Right cardiac atrium (tissue), 5 donors: ENCODE measurements around the gene C18orf63. TPM values are rescaled to one million over a fixed set of nuclear protein-coding genes. Genes with fewer than 3 reads are reported as not detected.
"Not testable (repeated sequence)": the region's sequence is repeated elsewhere in the genome, so short reads cannot be mapped to it uniquely, and the experiment has no call there.

Experiments used
- ATAC-seq, 2 donors: fragments of 200-7000 bp; cut with Tn5 transposase; one replicate each; pipeline versions ENCODE4 v1.8.0 to v1.9.1; 2020; ENCODE audit warnings: moderate library complexity in 2 of 2, mild to moderate bottlenecking in 1 of 2
- DNase-seq, 3 donors: peaks; one replicate each; pipeline ENCODE4 v3.0.0-alpha.2; 2020
- H3K27ac ChIP-seq: one replicate; pipeline ENCODE4 v1.5.1; 2013; ENCODE audit warnings: mild to moderate bottlenecking, low read length, control low read depth, moderate library complexity
- H3K27me3 ChIP-seq: one replicate; pipeline ENCODE4 v1.6.1; 2013; ENCODE audit not compliant: control insufficient read depth, insufficient read depth
- H3K4me1 ChIP-seq: one replicate; pipeline ENCODE4 v1.6.1; 2013; ENCODE audit warnings: low read length; ENCODE audit not compliant: control insufficient read depth, insufficient read depth
- H3K4me3 ChIP-seq: one replicate; pipeline ENCODE4 v1.5.1; 2013; ENCODE audit warnings: low read length, control low read depth
- H3K9me3 ChIP-seq: one replicate; pipeline ENCODE4 v1.6.1; 2013; ENCODE audit warnings: low read length; ENCODE audit not compliant: control insufficient read depth
- WGBS: extraction: QIAGEN DNeasy Blood & Tissue Kit; methylation state at CpG from one replicate; pipeline ENCODE4 v1.1.7; 2013; 5-methylcytosine and 5-hydroxymethylcytosine counted together
- intact Hi-C, 4 donors: fragments of 100-400 bp; cut with DNase I; formaldehyde crosslinking; loops; one replicate each; pipeline versions ENCODE4 v1.11.0 to v1.14.0; 2022 to 2023
- polyA plus RNA-seq: library from polyadenylated mRNA; stranded (reverse); fragments of 200-250 nt; gene quantifications from one replicate; pipeline ENCODE4 v1.2.3, GENCODE V29; 2013
- total RNA-seq, 4 donors: library from RNA; stranded (reverse); fragmentation: NEBNext Ultra II Directional; extraction: Animal tissue kit (Norgen Biotek cat#: 25700); gene quantifications; one replicate each; pipeline ENCODE4 v1.2.1, GENCODE V29; 2021
- donor health status: healthy with polysubstance abuse.
- donor health status: DM: no; HTN: yes; CAD: no.
- donor health status: DM: no; HTN: no; CAD: no.
- donor health status: DM: no; HTN: yes; CAD: no; lungs with severe emphysema.
- donor health status: DM: yes; HTN: yes; CAD: no.

Gene C18orf63
- total and polyA plus RNA-seq, 5 donors: not detected

DNA sequence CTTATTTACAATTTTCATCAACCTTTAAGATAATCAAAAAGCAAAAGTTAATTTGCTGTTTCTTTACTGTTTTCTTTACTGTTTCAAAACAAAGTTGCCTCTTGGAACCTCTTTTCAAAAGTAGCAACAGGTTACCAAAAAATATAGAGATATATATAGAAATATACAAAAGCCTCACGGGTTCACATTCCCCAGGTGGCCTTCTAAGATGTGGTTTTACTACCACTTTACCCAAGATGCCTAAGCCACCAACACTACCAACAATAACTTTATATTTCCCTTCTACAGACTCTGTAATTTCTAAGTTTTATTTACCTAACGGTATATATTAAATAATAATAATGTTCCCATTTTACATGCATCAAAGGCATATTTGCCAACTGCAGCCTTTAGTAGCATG is 28.8 kb upstream of the C18orf63 start:
- no peaks in the 10 kb centered on the region for H3K27me3 ChIP-seq
- 96% methylated on average over 2 of the region's 2 CpGs for WGBS
- no peaks in the 10 kb centered on the region for H3K9me3 ChIP-seq
- no peak overlapping the region for H3K27ac ChIP-seq
- no peak for DNase-seq
- intact Hi-C loops: no loop called here
- H3K4me3 ChIP-seq: no peak overlapping the region
- ATAC-seq: no peak
- peaks cover 11% of the 10 kb centered on the region for H3K4me1 ChIP-seq

DNA sequence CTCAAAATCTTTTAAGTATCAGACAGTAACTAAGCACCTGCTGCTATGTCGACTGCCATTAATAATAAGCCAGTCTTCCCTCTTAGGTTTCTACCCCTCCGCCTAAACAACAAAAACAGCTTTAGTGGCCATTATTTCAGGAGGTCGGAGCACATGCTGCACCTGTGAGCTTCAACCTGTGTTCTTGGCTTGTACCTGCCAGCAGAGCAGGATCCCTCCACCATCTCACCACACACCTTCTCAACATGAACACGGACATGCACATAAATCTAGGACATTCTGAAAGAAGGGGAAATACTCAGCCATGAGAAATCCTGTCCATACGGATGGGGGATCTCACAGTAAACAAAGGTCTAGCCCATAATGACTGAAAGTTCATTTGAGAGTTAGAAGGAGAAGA is 27.6 kb upstream of the C18orf63 start:
- intact Hi-C loops: no loop called here
- Histone ChIP-seq H3K27me3 (no peaks in the 10 kb centered on the region), H3K4me3 (no peak overlapping the region), H3K4me1 (peaks cover 8% of the 10 kb centered on the region), H3K9me3 (no peaks in the 10 kb centered on the region), H3K27ac (no peak overlapping the region)
- DNase-seq (no peak), ATAC-seq (no peak)
- 89% methylated on average over 5 of the region's 5 CpGs for WGBS

DNA sequence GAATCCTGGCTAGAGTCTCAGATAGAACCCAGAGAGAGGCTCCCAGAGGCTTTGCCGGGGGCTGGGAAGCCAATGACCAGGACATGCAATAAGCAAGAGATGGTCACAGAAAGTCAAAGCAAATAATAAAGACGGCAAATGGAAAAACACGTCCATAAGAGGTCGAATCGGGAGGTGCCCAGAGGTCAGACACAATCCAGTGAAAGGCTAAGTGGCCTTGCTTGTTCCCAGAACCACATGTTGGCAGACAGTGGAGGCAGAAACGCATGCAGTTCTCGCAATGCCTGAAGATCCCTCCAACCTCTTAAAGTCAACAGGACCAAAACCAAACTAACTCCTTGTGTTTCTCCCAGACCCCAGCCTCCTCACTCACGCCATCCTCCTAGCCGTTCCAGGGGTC is 26.9 kb upstream of the C18orf63 start:
- Histone ChIP-seq H3K27ac (peak overlapping the region; percentile 48), H3K9me3 (no peaks in the 10 kb centered on the region), H3K4me1 (peaks cover 6% of the 10 kb centered on the region), H3K27me3 (no peaks in the 10 kb centered on the region), H3K4me3 (no peak overlapping the region)
- ATAC-seq (no peak), DNase-seq (peak in 1 of 3 donors; percentile 33)
- 73% methylated on average over 9 of the region's 9 CpGs for WGBS
- intact Hi-C loops: no loop called here

DNA sequence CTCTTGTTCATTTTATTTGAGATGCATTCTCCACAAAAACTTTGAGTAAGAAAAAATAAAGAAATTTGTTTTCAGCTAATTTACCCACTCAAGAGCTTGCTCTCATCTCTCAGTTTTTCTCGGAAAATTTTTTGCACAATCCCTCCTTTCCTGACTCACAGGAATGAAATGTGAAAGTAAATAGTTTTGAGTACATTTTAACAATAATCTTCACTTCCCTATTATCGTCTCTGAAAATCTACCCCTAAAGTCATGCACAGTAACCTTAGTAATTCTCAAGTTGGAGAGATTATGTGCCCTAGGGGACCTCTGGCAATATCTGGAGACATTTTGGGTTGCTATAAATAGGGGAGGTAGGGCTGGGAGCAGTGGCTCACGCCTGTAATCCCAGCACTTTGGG is 26.5 kb upstream of the C18orf63 start:
- H3K4me1 ChIP-seq: peaks cover 6% of the 10 kb centered on the region

DNA sequence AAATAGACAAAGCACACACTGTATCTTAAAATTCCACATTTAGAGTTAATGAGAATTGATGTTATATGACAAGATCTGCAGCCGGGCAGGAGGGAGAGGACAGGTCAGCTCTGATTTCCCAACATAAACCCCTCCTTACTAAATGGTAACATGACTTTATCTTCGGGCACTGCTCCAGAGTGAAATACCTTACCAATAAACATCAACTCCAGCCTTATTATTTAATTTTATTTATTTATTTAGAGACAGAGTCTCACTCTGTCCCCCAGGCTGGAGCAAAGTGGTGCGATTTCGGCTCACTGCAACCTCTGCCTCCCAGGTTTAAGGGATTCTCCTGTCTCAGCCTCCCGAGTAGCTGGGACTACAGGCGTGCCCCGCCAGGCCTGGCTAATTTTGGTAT is 25.6 kb upstream of the C18orf63 start:
- 93% methylated on average over 7 of the region's 7 CpGs for WGBS
- Histone ChIP-seq H3K27ac (no peak overlapping the region), H3K27me3 (no peaks in the 10 kb centered on the region), H3K4me1 (peaks cover 3% of the 10 kb centered on the region), H3K4me3 (no peak overlapping the region), H3K9me3 (no peaks in the 10 kb centered on the region)
- ATAC-seq: no peak
- intact Hi-C loops: no loop called here
- DNase-seq: no peak

More for the DNA sequence above, 26.5 kb upstream of the C18orf63 start:
- intact Hi-C loops: no loop called here
- DNase-seq (no peak), ATAC-seq (no peak)
- H3K27ac ChIP-seq: peak overlapping the region; percentile 48
- H3K27me3 ChIP-seq: no peaks in the 10 kb centered on the region
- no peaks in the 10 kb centered on the region for H3K9me3 ChIP-seq
- H3K4me3 ChIP-seq: no peak overlapping the region
- WGBS: 55% methylated on average over 3 of the region's 3 CpGs

DNA sequence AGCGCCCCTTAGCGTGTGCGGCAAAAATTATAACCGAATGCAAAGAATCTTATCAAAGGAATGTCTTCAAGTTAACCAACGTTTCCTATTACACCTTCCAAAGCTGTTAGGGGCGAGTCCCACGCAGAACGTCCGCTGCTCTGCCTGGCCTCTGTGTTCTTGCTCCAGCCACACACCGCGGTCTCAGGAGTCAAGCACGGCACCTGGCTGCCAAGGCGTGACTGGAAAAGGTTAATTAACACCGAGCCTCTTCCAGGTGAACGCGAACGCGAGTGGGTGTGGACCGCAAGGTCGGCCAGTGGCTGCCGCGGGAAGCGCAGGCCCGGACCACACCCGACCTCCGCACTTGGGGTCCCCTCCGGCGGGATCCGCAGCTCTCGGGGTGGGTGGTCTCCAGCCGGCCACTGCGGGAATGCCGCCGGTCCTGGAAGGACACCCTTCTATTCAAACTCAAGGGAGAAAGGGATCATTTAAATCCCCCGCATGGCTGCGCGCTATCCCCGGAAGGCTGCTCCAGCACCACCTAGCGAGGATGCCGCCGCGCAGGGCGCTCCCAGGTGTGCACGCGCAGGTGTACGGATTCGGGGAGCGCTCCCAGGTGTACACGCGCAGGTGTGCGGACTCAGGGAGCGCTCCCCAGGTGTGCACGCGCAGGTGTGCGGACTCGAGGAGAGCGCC is 24.7 kb upstream of the C18orf63 start:
- Histone ChIP-seq H3K4me3 (peak overlapping the region; percentile 85), H3K27ac (peak overlapping the region; percentile 1), H3K27me3 (no peaks in the 10 kb centered on the region), H3K4me1 (peaks cover 2% of the 10 kb centered on the region), H3K9me3 (no peaks in the 10 kb centered on the region)
- DNase-seq (peak in 2 of 3 donors; percentile 60 to 70), ATAC-seq (peak; percentile 26 to 29)
- intact Hi-C loops: no loop called here
- WGBS: 14% methylated on average over 57 of the region's 57 CpGs

DNA sequence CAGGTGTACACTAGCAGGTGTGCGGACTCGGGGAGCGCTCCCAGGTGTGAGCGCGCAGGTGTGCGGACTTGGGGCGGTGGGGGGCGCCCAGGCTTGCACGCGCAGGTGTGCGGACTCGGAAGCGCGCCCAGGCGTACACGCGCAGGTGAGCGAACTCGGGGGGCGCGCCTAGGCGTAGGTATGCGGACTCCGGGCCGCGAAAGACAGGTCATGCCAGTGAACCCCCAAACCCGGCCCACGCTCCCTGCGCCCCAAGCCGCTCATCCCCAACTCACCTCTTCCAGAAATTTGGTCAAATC is 24.2 kb upstream of the C18orf63 start:
- DNase-seq (no peak), ATAC-seq (no peak)
- intact Hi-C loops: no loop called here
- Histone ChIP-seq H3K4me1 (peaks cover 2% of the 10 kb centered on the region), H3K9me3 (no peaks in the 10 kb centered on the region), H3K4me3 (peak overlapping the region; percentile 85), H3K27ac (peak overlapping the region; percentile 22), H3K27me3 (no peaks in the 10 kb centered on the region)
- WGBS: under 1% methylated on average over 30 of the region's 30 CpGs

DNA sequence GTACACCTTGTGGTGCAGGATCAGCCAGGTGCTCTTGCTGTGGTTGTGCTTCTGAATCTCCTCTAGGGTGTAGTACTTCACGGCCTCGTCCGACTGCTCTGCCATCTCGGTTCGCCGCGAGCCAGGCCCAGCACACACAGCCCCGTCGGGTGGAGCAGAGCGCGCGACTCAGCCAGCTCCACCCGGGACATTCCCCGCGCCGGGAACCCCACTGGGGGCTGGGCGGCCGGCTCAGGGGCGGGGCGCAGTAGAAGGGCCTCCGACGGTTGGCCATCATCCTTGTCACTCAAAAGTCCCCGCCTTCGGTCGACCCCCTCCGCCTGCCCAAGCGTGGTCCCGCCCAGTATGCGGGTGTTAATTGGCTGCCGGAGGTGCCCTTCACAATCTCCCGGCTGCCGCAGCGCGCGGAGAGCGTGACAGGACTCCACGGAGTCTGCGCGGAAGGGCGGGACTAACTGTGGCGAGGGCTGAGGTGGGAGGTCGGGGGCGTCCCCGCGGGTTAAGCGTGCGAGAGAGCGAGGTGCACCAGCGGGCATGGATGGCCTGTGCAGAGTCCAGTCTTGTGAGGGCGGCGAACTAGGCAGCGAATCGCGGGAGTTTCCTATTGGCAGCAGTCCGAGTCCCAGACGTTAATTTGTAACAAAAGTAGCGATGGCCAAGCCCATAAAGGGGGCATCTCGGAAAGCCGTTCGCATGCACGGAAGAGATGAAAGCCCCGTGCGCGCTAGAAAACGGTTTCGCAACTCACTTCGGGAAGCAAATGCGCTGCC is 23.7 kb upstream of the C18orf63 start, which contains the start of gene CYB5A:
TSS of gene CYB5A (minus strand) at position 193 of the 770 bp plus-strand sequence. CDS start at position 105, 88 bp downstream.
- intact Hi-C loops: no loop called here
- Histone ChIP-seq H3K27ac (peak within 1 kb of the TSS; percentile 39), H3K27me3 (no peaks in the 10 kb centered on the region), H3K4me1 (no peaks in the 10 kb centered on the region), H3K9me3 (no peaks in the 10 kb centered on the region), H3K4me3 (peak within 1 kb of the TSS; percentile 85)
- under 1% methylated on average over 68 of the region's 68 CpGs for WGBS
- peak; percentile 99 to 100 for ATAC-seq
- peak; percentile 98 to 100 (median 99) for DNase-seq

DNA sequence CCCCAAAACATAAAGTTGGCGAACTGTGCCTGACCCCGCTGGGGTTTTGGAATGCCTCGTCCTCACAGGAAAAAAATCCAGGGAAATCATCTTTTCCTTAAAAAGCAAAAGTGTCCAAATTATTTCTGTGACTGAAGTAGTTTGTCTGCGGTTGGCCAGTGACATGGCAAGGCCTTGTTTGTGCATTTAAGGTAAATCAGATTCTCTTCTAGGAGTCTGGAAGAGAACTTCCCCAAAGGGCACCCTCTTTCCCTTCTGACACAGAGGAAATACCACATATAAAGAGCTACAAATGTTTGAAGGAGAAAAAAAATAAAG is 23.1 kb upstream of the C18orf63 start:
- no peaks in the 10 kb centered on the region for H3K27me3 ChIP-seq
- H3K4me1 ChIP-seq: no peaks in the 10 kb centered on the region
- 6% methylated on average over 4 of the region's 4 CpGs for WGBS
- H3K4me3 ChIP-seq: peak overlapping the region; percentile 61
- H3K27ac ChIP-seq: peak overlapping the region; percentile 39
- no peaks in the 10 kb centered on the region for H3K9me3 ChIP-seq
- intact Hi-C loops: no loop called here
- ATAC-seq (no peak), DNase-seq (no peak)

DNA sequence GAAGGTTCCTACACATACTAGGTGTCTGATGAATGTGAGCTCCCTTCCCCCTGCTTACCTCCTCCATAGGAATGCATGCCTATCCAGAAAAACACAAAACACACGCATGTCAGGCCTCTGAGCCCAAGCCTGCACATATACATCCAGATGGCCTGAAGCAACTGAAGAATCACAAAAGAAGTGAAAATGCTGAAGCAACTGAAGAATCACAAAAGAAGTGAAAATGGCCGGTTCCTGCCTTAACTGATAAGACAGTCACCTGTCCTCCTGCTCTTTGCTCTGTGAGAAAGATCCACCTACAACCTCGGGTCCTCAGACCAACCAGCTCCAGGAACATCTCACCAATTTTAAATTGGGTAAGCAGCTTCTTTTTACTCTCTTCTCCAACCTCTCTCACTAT is 22.7 kb upstream of the C18orf63 start:
- H3K27ac ChIP-seq, H3K4me3 ChIP-seq, H3K9me3 ChIP-seq, H3K4me1 ChIP-seq, intact Hi-C loops, DNase-seq, ATAC-seq, H3K27me3 ChIP-seq: not testable (repeated sequence)
- 97% methylated on average over 3 of the region's 3 CpGs for WGBS

DNA sequence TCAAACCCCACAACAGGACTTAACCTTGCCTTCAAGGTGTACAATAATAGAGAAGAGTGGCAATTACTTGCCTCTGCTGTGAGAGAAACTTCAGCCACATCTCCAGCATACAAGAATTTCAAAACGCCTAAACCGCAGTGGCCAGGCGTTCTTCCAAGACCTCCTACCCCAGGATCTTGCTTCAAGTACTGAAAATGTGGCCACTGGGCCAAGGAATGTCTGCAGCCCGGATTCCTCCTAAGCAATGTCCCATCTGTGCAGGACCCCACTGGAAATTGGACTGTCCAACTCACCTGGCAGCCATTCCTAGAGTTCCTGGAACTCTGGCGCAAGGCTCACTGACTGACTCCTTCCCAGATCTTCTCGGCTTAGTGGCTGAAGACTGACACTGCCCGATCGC is 21.1 kb upstream of the C18orf63 start:
- H3K4me3 ChIP-seq: no peak overlapping the region
- H3K27me3 ChIP-seq: no peaks in the 10 kb centered on the region
- intact Hi-C loops: no loop called here
- H3K9me3 ChIP-seq: no peaks in the 10 kb centered on the region
- no peak overlapping the region for H3K27ac ChIP-seq
- H3K4me1 ChIP-seq: no peaks in the 10 kb centered on the region
- WGBS: 86% methylated on average over 8 of the region's 8 CpGs
- DNase-seq (no peak), ATAC-seq (no peak)
